Fibroblast of skin of left biceps (primary cell): Measurements from ENCODE around the gene MAN2A2.

Experiments used
- DNase-seq, 2 experiments: peaks; one replicate each; pipeline ENCODE4 v3.0.0-alpha.2; 2013; ENCODE audit warnings: low read depth in 2 of 2

Gene MAN2A2

DNA sequence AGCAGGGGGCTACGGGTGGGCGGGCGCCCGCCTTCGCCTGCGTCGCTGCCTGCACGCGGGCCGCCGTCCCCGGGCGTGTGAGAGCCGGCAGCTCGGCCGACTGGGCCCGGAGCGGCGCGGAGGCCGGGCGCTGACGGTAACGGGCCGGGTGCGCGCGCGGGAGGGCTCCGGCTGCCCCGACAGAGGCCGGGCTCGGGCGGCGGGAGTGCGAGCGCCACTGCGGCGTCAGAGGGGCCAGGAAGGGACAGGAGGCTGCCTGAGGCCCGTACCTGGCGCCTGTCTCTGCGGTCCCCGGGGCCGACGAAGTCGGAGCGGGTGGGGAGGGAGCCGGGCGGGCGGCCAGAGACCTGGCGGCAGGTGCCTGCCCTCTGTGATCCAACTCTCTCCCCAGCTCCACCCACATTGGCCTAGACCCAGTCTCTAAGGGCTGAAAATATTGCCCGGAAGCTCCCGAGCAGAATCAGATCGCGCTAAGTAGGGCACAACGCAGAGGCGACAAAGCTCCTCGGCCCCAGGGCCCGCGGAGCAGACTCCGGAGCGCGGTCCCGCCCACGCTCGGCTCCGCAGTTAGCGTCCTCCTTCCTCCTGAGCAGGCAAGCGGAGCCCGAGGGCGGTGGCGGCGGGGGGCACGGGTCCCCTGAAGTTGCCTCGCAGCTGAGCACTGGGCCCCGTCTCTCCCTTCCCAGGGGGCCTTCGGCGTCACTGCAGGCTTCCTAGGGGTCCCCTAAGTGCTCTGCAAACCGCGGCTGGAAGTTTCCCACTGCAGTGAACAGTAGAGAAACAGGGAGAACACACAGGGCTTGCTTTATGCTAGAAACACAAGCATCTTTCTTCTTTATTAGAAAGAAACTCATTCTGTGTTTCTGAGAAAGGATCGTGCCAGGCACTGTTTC is at the start of gene MAN2A2:
Gene MAN2A2 (plus strand): TSS at position 463 of the 893 bp plus-strand sequence. CDS start 906 bp downstream, outside the sequence.
- DNase-seq: no peak

DNA sequence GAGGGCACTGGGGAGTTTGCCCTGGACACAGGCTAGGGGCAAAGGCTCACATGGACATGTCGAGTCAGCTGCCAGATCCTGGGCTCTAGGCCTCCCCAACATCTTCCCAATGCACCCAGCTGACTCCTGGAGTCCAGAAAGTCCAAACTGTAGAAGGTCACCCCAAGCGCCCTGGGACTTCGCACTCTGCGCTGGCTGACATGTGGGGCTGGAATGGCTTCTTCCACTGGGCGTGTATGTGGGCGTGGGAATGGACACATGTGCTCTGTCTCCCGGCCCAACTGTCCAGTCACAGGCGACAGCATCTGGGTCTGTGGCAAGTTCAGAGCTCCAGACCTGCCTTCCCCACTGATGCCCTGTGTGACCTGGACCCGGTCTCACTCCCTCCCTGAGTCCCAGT is 48.0 kb upstream of the MAN2A2 start:
- no peak for DNase-seq

DNA sequence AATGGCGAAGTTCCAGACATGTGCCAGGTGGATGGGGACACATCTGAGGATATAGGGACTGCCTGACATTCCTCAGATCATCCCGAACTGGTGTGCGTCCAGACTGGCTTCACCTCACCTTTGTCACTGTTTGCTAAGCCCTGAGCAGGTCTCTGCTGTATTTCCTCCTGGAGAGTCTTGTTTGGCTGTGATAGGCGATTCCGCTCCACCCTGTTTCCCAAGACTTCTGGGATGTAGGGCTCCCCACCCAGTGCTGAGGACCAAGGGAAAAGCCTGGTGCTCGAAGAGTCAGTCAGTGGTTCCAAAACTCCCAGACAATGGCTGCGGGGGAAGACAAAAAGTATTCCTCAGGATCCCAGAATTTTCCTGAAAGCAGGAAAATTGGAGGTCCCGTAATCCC is 45.8 kb upstream of the MAN2A2 start:
- DNase-seq: no peak

DNA sequence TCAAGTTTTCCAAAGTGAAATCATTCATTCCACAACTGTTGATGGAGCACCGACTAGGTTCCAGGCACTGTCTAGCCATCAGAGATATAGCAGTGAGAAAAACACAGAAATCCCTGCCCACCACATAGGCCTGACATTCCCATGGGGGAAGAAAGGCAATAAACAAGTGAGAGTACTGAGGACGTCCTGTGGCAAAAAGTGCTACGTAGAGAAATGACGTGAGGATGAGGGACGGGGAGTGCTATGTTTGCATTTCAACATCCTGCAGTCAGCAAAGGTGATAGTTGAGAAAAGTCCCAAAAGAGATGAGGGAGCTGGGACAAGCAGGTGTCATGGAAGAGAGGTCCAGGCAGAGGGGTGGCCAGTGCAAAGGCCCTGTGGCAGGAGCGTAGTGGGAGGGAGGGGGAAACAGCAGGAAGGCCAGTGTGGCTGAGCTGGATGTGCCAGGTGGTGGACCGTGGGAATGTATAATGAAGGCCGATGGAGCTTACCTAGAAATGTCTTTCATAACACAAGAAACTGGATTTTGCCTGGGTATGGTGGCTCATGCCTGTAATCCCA is 45.1 kb upstream of the MAN2A2 start:
- no peak for DNase-seq

GRCh38 chr15:90859234-90860131 is 43.6 kb upstream of the MAN2A2 start:
- no peak for DNase-seq

- no peak for DNase-seq
Measured at GRCh38 chr15:90860450-90860849, 42.7 kb upstream of the MAN2A2 start.

DNA sequence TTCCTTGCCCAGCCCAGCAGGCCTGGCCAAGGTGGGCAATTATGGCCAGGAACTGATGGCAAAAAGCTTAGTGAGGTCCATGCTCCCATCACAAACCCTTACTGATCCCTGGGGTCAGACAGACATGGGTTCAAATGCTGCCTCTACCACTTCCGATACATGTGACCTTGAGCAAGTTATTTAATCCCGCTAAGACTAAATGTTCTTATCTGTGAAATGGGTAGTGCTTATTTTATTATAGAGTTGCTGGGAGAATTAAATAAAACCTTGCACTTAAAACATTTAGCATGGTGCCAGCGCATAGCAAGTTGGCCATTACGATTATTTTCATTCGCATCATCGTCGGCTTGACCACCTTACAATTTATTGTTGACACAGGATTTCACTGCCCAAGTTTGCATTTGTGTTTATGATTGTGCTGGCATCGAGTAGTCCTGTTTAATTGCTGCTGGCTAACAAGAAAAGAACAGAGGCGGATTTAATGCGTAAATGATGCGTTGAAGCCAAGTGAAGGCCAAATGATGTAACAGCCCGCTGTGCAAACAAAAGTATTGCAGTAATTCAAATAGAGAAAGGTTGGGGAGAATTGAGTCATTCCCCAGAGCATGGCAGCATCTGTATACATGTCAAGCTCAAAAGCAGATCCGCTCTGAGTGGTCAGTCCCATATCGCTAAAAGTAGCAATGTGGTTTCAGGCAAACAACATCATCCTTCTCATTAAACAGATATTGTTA is 42.0 kb upstream of the MAN2A2 start:
- no peak for DNase-seq

DNA sequence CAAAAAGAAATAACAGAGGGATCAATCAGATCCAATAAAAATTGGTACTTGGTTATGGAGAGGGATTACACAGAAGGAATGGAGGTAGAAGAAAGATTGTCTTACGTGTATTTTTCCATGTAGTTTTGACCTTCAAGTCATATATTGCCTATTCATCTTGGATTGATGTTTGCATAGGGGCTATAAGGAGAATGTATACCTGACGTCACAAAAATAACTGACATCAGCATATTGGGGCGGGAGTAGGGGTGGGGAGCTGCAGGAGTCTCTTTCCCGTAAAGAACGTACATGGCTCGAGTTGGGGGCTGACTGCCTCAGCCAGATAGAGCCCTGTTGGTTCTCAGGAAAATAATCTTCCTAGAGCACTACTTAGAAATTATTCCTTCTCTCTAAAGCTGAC is 40.6 kb upstream of the MAN2A2 start:
- DNase-seq: no peak

GRCh38 chr15:90862964-90863778 is 39.9 kb upstream of the MAN2A2 start:
- no peak for DNase-seq

DNA sequence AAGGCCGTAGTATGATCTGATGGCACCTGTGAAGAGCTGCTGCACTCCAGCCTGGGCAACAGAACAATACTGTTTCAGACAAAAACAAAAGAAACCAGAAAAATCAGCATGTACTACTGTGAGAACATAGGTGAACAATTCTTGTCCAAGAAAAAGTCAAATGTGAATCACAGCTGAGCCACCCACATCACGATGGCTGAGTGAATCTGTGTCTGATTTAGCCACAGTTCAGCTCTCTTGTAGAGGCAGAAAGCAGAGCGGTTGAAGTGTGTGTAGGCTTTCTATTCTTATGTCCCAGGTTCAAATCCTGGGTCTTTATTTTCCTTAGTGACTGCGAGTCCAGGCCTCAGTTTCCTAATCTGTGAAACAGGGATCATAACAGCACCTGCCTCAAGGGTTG is 39.1 kb upstream of the MAN2A2 start:
- DNase-seq: no peak

- DNase-seq: no peak
Measured at GRCh38 chr15:90864507-90864906, 38.6 kb upstream of the MAN2A2 start.

GRCh38 chr15:90865702-90866101 is 37.4 kb upstream of the MAN2A2 start:
- DNase-seq: no peak

GRCh38 chr15:90866161-90866715 is 36.9 kb upstream of the MAN2A2 start:
- no peak for DNase-seq

- DNase-seq: no peak
Measured at GRCh38 chr15:90866800-90867199, 36.3 kb upstream of the MAN2A2 start.

GRCh38 chr15:90868261-90868689 is 34.8 kb upstream of the MAN2A2 start, which contains the start of gene FURIN:
TSS of gene FURIN (plus strand) at chr15:90868588. CDS start at chr15:90875741, 7,153 bp downstream.
- DNase-seq: no peak

DNA sequence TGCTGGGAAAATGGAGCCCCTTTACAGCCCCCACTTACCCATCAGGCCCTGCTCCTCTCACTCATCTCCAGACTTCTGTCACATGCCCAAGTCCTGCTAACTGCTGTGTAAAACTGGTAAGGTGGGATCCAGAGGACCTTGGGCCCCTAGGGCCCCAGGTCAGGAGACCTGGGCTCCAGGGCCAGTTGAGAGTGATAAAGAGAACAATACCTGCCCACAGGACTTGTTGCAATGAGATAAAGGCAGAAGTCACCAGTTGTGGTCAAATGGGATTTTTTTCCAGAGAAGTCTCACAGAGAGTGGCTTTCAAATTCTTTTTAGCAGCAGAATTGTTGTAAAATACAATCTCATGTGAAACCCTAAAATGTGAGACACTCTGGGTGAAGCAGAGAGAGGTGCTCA is 34.0 kb upstream of the MAN2A2 start:
- DNase-seq: no peak

DNA sequence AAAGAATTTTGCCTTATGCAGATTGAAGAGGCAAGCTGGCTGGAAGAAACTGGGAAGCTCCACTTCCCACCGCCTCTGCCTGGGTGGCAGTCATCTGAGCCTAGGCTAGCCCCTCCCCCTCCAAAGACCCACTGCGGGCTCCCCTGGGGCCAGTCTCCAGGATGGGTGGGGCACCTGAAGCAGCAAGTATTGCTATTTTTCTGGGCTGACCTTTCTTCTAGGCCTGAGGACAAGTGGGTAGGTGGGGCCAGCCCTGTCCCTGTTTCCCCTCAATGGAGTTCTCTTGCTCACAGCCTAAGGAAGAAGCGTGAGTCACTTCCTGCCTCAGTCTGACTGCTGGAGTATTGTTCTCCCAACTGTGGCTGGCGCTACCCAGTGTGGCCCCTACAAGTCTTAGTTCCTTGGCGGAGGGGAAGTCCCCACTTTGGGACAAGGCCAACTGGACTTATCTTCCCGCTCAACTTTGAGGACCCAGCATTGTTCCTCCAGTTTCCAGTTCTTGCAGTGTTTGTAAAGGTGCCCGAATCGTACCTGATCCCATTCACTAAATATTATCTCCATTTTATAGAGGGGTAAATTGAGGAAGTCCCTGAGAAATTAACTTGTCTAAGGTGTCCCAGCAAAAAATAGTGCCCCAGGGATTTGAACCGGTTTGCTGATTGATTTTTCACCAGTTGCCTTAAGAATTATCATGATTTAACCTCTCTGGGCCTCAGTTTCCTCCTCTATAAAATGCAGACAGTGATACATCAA is 33.3 kb upstream of the MAN2A2 start:
- peak in 1 of 2 experiments; percentile 24 for DNase-seq

GRCh38 chr15:90870354-90871138 is 32.6 kb upstream of the MAN2A2 start:
- no peak for DNase-seq
